GM23338 (cell line): ENCODE data around the gene PDE3A. TPM values are rescaled to one million over a fixed set of nuclear protein-coding genes. Genes with fewer than 3 reads are reported as not detected.

ENCODE experiments used
- ATAC-seq: fragments of 200-7000 bp; cut with Tn5 transposase; 3 replicates; pipeline ENCODE4 v1.9.1; 2020
- DNase-seq: peaks from one replicate; pipeline ENCODE4 v3.0.0-alpha.2; 2015; ENCODE audit warnings: low spot score
- H2AFZ ChIP-seq: fragments of 200-600 bp; sonication (generic); 2 replicates; pipeline ENCODE4 v1.8.0; 2016; ENCODE audit warnings: antibody characterized with exemption, mild to moderate bottlenecking, moderate library complexity
- H3F3A ChIP-seq: fragments of 200-600 bp; sonication (generic); replicated peaks from 2 replicates; pipeline ENCODE4 v1.8.0; 2017; ENCODE audit warnings: antibody characterized with exemption, mixed run types, low read depth
- H3K27ac ChIP-seq: fragments of 200-600 bp; sonication (generic); 2 replicates; pipeline ENCODE4 v1.6.1; 2016; ENCODE audit warnings: low read depth
- H3K27me3 ChIP-seq: fragments of 200-600 bp; sonication (generic); 2 replicates; pipeline ENCODE4 v1.8.0; 2016; ENCODE audit warnings: mild to moderate bottlenecking, mixed run types, moderate library complexity; ENCODE audit not compliant: insufficient read depth
- H3K36me3 ChIP-seq: fragments of 200-600 bp; sonication (generic); 2 replicates; pipeline ENCODE4 v1.8.0; 2016; ENCODE audit warnings: mild to moderate bottlenecking; ENCODE audit not compliant: insufficient read depth
- H3K4me1 ChIP-seq: fragments of 200-600 bp; sonication (generic); 2 replicates; pipeline ENCODE4 v1.8.0; 2016; ENCODE audit warnings: mild to moderate bottlenecking, moderate library complexity; ENCODE audit not compliant: insufficient read depth
- H3K4me2 ChIP-seq: fragments of 200-600 bp; sonication (generic); 2 replicates; pipeline ENCODE4 v1.7.1; 2017; ENCODE audit warnings: mixed run types
- H3K4me3 ChIP-seq: fragments of 200-600 bp; sonication (generic); 2 replicates; pipeline ENCODE4 v1.6.1; 2016; ENCODE audit warnings: mixed run types
- H3K79me2 ChIP-seq: fragments of 200-600 bp; sonication (generic); replicated peaks from 2 replicates; pipeline ENCODE4 v1.8.0; 2017; ENCODE audit warnings: mild to moderate bottlenecking; ENCODE audit not compliant: insufficient read depth
- H3K9me2 ChIP-seq: fragments of 200-600 bp; sonication (generic); 2 replicates; pipeline ENCODE4 v1.8.0; 2017; ENCODE audit not compliant: insufficient read depth
- H4K20me1 ChIP-seq: fragments of 200-600 bp; sonication (generic); replicated peaks from 2 replicates; pipeline ENCODE4 v1.8.0; 2017; ENCODE audit warnings: mild to moderate bottlenecking; ENCODE audit not compliant: insufficient read depth
- H3K27ac Mint-ChIP-seq: 2 replicates; pipeline ENCODE4 v1.8.0; 2020; ENCODE audit warnings: inconsistent platforms, mild to moderate bottlenecking, moderate library complexity, mixed read lengths
- H3K27me3 Mint-ChIP-seq: 3 replicates; pipeline ENCODE4 v1.8.0; 2022; ENCODE audit warnings: low read depth, mild to moderate bottlenecking, moderate library complexity, mixed read lengths, inconsistent platforms; ENCODE audit not compliant: insufficient read depth, poor library complexity
- H3K36me3 Mint-ChIP-seq: 3 replicates; pipeline ENCODE4 v1.8.0; 2021; ENCODE audit warnings: low read depth, mild to moderate bottlenecking, inconsistent platforms, moderate library complexity, mixed read lengths
- H3K4me1 Mint-ChIP-seq: 3 replicates; pipeline ENCODE4 v1.8.0; 2020; ENCODE audit warnings: mild to moderate bottlenecking, inconsistent platforms, mixed read lengths
- H3K4me3 Mint-ChIP-seq: 3 replicates; pipeline ENCODE4 v1.8.0; 2021; ENCODE audit warnings: moderate library complexity, mild to moderate bottlenecking, inconsistent platforms, mixed read lengths
- H3K9me3 Mint-ChIP-seq: 3 replicates; pipeline ENCODE4 v1.8.0; 2020; ENCODE audit warnings: moderate library complexity, mild to moderate bottlenecking, inconsistent platforms, mixed read lengths
- CREB1 ChIP-seq: fragments of 250-450 bp; sonication (Bioruptor Pico); IDR thresholded peaks from 2 replicates; pipeline ENCODE4 v1.5.0; 2020; ENCODE audit warnings: low read depth, mild to moderate bottlenecking, moderate library complexity
- EZH2 ChIP-seq: fragments of 200-600 bp; sonication (generic); IDR thresholded peaks from one replicate; pipeline ENCODE4 v1.8.0; 2017; ENCODE audit warnings: antibody characterized with exemption, mild to moderate bottlenecking, low read depth; ENCODE audit not compliant: unreplicated experiment
- EZH2phosphoT487 ChIP-seq: fragments of 200-600 bp; sonication (generic); IDR thresholded peaks from one replicate; pipeline ENCODE4 v1.8.1; 2018; ENCODE audit warnings: antibody characterized with exemption; ENCODE audit not compliant: unreplicated experiment
- JUNB ChIP-seq: IDR thresholded peaks from one replicate; pipeline ENCODE4 v1.6.1; 2016; ENCODE audit warnings: antibody characterized with exemption; ENCODE audit not compliant: unreplicated experiment
- NANOG ChIP-seq: IDR thresholded peaks from 2 replicates; pipeline ENCODE4 v1.6.1; 2016; ENCODE audit warnings: antibody characterized with exemption, borderline replicate concordance
- POLR2AphosphoS5 ChIP-seq: IDR thresholded peaks from 2 replicates; pipeline ENCODE4 v1.6.1; 2016; ENCODE audit warnings: antibody characterized with exemption, low read depth
- STAT1 ChIP-seq: IDR thresholded peaks from one replicate; pipeline ENCODE4 v1.6.1; 2016; ENCODE audit warnings: antibody characterized with exemption; ENCODE audit not compliant: unreplicated experiment
- ZNF114 ChIP-seq: fragments of 250-450 bp; sonication (Bioruptor Pico); IDR thresholded peaks from 2 replicates; pipeline ENCODE4 v1.5.0; 2020; ENCODE audit warnings: mild to moderate bottlenecking, moderate library complexity
- ZNF331 ChIP-seq: fragments of 250-450 bp; sonication (Bioruptor Pico); IDR thresholded peaks from 2 replicates; pipeline ENCODE4 v1.5.0; 2020; ENCODE audit warnings: low read depth, mild to moderate bottlenecking, moderate library complexity
- polyA plus RNA-seq: library from polyadenylated mRNA; unstranded; fragments of >200 nt; fragmentation: Nextera tagmentation; extraction: Ambion mirVana; gene quantifications from 2 replicates; pipeline ENCODE4 v1.2.1, GENCODE V29; 2016
- total RNA-seq: library from RNA; depleted of rRNA; stranded (reverse); fragments of >200 nt; shearing (Covaris generic); gene quantifications from 2 replicates; pipeline ENCODE4 v1.2.3, GENCODE V29; 2014
- TF ChIP-seq, protein P1 (sequence below): IDR thresholded peaks from one replicate; pipeline ENCODE4 v1.6.1; 2018; ENCODE audit warnings: antibody characterized with exemption; ENCODE audit not compliant: unreplicated experiment
- TF ChIP-seq, protein P2 (sequence below): IDR thresholded peaks from 2 replicates; pipeline ENCODE4 v1.6.1; 2016; ENCODE audit warnings: antibody characterized with exemption

PDE3A gene
- total and polyA plus RNA-seq, 2 experiments from 2014 or later = 2.7 to 9.2 TPM

GRCh38 chr12:20560935-20561334, 192.6 kb downstream of the PDE3A start:
- no peak overlapping the region for H3K27ac Mint-ChIP-seq
- Histone ChIP-seq H3K79me2 (no peaks in the 10 kb centered on the region), H3K27ac (no peak overlapping the region), H3K4me3 (no peak overlapping the region), H3K36me3 (no peaks in the 10 kb centered on the region), H3K27me3 (no peaks in the 10 kb centered on the region), H3K4me2 (no peak overlapping the region), H2AFZ (no peak overlapping the region), H4K20me1 (no peaks in the 10 kb centered on the region), H3K9me2 (no peaks in the 10 kb centered on the region), H3K4me1 (no peaks in the 10 kb centered on the region), H3F3A (no peaks in the 10 kb centered on the region)
- no peak overlapping the region for H3K4me3 Mint-ChIP-seq
- DNase-seq (no peak), ATAC-seq (no peak)
- TF ChIP-seq STAT1 = no peak
- no peak for TF ChIP-seq NANOG
- TF ChIP-seq, protein P1, sequence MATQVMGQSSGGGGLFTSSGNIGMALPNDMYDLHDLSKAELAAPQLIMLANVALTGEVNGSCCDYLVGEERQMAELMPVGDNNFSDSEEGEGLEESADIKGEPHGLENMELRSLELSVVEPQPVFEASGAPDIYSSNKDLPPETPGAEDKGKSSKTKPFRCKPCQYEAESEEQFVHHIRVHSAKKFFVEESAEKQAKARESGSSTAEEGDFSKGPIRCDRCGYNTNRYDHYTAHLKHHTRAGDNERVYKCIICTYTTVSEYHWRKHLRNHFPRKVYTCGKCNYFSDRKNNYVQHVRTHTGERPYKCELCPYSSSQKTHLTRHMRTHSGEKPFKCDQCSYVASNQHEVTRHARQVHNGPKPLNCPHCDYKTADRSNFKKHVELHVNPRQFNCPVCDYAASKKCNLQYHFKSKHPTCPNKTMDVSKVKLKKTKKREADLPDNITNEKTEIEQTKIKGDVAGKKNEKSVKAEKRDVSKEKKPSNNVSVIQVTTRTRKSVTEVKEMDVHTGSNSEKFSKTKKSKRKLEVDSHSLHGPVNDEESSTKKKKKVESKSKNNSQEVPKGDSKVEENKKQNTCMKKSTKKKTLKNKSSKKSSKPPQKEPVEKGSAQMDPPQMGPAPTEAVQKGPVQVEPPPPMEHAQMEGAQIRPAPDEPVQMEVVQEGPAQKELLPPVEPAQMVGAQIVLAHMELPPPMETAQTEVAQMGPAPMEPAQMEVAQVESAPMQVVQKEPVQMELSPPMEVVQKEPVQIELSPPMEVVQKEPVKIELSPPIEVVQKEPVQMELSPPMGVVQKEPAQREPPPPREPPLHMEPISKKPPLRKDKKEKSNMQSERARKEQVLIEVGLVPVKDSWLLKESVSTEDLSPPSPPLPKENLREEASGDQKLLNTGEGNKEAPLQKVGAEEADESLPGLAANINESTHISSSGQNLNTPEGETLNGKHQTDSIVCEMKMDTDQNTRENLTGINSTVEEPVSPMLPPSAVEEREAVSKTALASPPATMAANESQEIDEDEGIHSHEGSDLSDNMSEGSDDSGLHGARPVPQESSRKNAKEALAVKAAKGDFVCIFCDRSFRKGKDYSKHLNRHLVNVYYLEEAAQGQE = no peak
- TF ChIP-seq, protein P2, sequence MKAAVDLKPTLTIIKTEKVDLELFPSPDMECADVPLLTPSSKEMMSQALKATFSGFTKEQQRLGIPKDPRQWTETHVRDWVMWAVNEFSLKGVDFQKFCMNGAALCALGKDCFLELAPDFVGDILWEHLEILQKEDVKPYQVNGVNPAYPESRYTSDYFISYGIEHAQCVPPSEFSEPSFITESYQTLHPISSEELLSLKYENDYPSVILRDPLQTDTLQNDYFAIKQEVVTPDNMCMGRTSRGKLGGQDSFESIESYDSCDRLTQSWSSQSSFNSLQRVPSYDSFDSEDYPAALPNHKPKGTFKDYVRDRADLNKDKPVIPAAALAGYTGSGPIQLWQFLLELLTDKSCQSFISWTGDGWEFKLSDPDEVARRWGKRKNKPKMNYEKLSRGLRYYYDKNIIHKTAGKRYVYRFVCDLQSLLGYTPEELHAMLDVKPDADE = no peak
- H3K27me3 Mint-ChIP-seq = no peaks in the 10 kb centered on the region
- H3K9me3 Mint-ChIP-seq = no peaks in the 10 kb centered on the region
- H3K4me1 Mint-ChIP-seq = no peaks in the 10 kb centered on the region
- no peaks in the 10 kb centered on the region for H3K36me3 Mint-ChIP-seq

DNA sequence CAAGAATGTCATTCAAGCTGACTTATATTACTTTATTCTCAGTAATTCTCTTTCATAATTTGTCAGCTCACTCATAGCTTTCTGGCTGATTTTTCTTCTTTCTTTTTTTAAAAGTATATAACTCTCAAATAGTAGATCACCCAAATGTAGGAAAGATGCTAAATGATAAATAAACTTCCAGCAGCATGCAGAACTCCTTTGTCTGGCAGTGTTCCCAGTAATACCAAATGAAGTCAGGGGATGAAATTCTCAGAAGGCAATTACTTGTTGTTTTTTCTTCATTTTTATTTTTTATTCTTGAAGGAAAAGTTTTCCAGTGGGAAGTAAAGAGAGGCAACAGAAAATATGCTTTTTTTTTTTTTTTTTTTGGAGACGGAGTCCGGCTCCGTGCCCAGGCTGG, 193.5 kb downstream of the PDE3A start:
- ATAC-seq (no peak), DNase-seq (no peak)
- Histone ChIP-seq H2AFZ (no peak overlapping the region), H3K36me3 (no peaks in the 10 kb centered on the region), H3K4me1 (no peaks in the 10 kb centered on the region), H3K27ac (no peak overlapping the region), H3F3A (no peaks in the 10 kb centered on the region), H3K27me3 (no peaks in the 10 kb centered on the region), H3K79me2 (no peaks in the 10 kb centered on the region), H3K4me3 (no peak overlapping the region), H3K9me2 (no peaks in the 10 kb centered on the region), H4K20me1 (no peaks in the 10 kb centered on the region), H3K4me2 (no peak overlapping the region)
- no peaks in the 10 kb centered on the region for H3K4me1 Mint-ChIP-seq
- H3K4me3 Mint-ChIP-seq = no peak overlapping the region
- no peaks in the 10 kb centered on the region for H3K9me3 Mint-ChIP-seq
- H3K36me3 Mint-ChIP-seq = no peaks in the 10 kb centered on the region
- no peaks in the 10 kb centered on the region for H3K27me3 Mint-ChIP-seq
- no peak overlapping the region for H3K27ac Mint-ChIP-seq
- TF ChIP-seq, protein P1 = no peak
- TF ChIP-seq POLR2AphosphoS5 (no peak), ZNF331 (no peak), NANOG (no peak), STAT1 (no peak), CREB1 (no peak), EZH2 (no peak), ZNF114 (no peak), EZH2phosphoT487 (no peak), JUNB (no peak)
